A549 (cell line): Measurements from ENCODE around the gene AKAP8.

Experiments used
- BHLHE40 ChIP-seq: IDR thresholded peaks from 2 replicates; pipeline ENCODE4 v1.6.1; 2012; ENCODE audit warnings: low read depth, low read length, inconsistent platforms
- EP300 ChIP-seq, 2 experiments: fragments of >200 bp; sonication (Bioruptor Twin); formaldehyde crosslinking; IDR thresholded peaks; 2 replicates in 1 of 2; 3 replicates in 1 of 2; pipeline ENCODE4 v1.6.1; 2016 to 2017
- ESRRA ChIP-seq: fragments of 150-350 bp; IDR thresholded peaks from 2 replicates; pipeline ENCODE4 v1.6.1; 2014; ENCODE audit warnings: mild to moderate bottlenecking, low read length, borderline replicate concordance
- POLR2A ChIP-seq: IDR thresholded peaks from 2 replicates; pipeline ENCODE4 v1.6.1; 2012; ENCODE audit warnings: mild to moderate bottlenecking, low read length
- RARB ChIP-seq: fragments of 250-450 bp; sonication (Bioruptor Pico); IDR thresholded peaks from 2 replicates; pipeline ENCODE4 v1.8.0; 2021; ENCODE audit warnings: mild to moderate bottlenecking, moderate library complexity
- TF ChIP-seq, protein P1 (sequence below): fragments of >200 bp; sonication (Bioruptor Twin); formaldehyde crosslinking; IDR thresholded peaks from 3 replicates; pipeline ENCODE4 v1.5.1; 2016
- TF ChIP-seq, protein P2 (sequence below): fragments of 250-450 bp; sonication (Bioruptor Pico); IDR thresholded peaks from 2 replicates; pipeline ENCODE4 v1.5.0; 2021; ENCODE audit warnings: mild to moderate bottlenecking, moderate library complexity, borderline replicate concordance
- TF ChIP-seq, protein P3 (sequence below): IDR thresholded peaks from 2 replicates; pipeline ENCODE4 v1.6.1; 2012
- TF ChIP-seq, protein P4 (sequence below): IDR thresholded peaks from 2 replicates; pipeline ENCODE4 v1.6.1; 2012

DNA sequence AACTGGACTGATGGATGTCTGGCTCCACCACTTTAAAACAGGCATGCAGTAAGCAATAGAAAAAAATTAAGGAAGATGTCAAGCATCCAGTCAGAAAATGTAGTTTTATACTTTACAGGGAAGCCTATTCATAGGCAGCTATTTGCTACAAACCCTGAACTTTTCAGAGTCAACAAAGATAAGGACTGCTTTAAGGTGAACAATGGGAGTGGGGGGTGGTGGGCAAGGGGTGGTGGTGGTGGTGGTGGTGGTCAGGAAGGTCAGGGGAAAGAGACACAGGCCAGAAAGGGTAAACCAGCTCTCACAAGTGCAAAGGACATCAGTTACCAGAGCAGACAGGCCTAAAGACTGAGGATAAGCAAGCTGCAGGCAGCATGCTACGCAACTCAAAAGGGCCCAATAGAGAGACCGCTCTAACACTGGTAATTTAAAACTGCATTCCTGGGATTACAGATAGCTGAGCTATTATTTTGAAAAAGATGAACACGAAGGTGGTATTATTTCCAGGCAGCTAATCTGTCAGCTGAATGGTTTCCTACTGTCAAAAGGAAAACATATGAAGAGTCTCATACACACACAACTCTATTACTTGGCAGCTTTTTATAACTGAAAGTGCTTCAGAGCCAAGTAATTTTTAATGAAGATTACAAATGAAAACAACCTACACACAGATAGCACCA lies 62.1 kb downstream of the AKAP8 start:
- TF ChIP-seq, protein P1, sequence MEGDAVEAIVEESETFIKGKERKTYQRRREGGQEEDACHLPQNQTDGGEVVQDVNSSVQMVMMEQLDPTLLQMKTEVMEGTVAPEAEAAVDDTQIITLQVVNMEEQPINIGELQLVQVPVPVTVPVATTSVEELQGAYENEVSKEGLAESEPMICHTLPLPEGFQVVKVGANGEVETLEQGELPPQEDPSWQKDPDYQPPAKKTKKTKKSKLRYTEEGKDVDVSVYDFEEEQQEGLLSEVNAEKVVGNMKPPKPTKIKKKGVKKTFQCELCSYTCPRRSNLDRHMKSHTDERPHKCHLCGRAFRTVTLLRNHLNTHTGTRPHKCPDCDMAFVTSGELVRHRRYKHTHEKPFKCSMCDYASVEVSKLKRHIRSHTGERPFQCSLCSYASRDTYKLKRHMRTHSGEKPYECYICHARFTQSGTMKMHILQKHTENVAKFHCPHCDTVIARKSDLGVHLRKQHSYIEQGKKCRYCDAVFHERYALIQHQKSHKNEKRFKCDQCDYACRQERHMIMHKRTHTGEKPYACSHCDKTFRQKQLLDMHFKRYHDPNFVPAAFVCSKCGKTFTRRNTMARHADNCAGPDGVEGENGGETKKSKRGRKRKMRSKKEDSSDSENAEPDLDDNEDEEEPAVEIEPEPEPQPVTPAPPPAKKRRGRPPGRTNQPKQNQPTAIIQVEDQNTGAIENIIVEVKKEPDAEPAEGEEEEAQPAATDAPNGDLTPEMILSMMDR: no peak
- TF ChIP-seq BHLHE40: no peak
- TF ChIP-seq, protein P2, sequence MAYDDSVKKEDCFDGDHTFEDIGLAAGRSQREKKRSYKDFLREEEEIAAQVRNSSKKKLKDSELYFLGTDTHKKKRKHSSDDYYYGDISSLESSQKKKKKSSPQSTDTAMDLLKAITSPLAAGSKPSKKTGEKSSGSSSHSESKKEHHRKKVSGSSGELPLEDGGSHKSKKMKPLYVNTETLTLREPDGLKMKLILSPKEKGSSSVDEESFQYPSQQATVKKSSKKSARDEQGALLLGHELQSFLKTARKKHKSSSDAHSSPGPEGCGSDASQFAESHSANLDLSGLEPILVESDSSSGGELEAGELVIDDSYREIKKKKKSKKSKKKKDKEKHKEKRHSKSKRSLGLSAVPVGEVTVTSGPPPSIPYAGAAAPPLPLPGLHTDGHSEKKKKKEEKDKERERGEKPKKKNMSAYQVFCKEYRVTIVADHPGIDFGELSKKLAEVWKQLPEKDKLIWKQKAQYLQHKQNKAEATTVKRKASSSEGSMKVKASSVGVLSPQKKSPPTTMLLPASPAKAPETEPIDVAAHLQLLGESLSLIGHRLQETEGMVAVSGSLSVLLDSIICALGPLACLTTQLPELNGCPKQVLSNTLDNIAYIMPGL (CRISPR knock-in tag): no peak
- no peak for TF ChIP-seq EP300 (IDR thresholded peaks at IDR 0.05)
- TF ChIP-seq ESRRA: no peak
- TF ChIP-seq, protein P3, sequence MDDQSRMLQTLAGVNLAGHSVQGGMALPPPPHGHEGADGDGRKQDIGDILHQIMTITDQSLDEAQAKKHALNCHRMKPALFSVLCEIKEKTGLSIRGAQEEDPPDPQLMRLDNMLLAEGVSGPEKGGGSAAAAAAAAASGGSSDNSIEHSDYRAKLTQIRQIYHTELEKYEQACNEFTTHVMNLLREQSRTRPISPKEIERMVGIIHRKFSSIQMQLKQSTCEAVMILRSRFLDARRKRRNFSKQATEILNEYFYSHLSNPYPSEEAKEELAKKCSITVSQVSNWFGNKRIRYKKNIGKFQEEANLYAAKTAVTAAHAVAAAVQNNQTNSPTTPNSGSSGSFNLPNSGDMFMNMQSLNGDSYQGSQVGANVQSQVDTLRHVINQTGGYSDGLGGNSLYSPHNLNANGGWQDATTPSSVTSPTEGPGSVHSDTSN: no peak
- TF ChIP-seq RARB: no peak
- TF ChIP-seq, protein P4, sequence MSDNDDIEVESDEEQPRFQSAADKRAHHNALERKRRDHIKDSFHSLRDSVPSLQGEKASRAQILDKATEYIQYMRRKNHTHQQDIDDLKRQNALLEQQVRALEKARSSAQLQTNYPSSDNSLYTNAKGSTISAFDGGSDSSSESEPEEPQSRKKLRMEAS: no peak
- no peak for TF ChIP-seq POLR2A
